GM08714 (cell line): ENCODE data around the gene PHF10.
A peak's percentile ranks its signal among the peaks of the same experiment; 100 is the strongest.

ENCODE experiments used
- H3K4me3 ChIP-seq: fragments of 200-500 bp; sonication (Bioruptor generic); 2 replicates; pipeline ENCODE4 v1.5.1; 2014; ENCODE audit warnings: mild to moderate bottlenecking, low read length, inconsistent platforms
- ZNF274 ChIP-seq: IDR thresholded peaks from 2 replicates; pipeline ENCODE4 v1.6.1; 2012; ENCODE audit warnings: mild to moderate bottlenecking, low read depth, low read length

The PHF10 gene

DNA sequence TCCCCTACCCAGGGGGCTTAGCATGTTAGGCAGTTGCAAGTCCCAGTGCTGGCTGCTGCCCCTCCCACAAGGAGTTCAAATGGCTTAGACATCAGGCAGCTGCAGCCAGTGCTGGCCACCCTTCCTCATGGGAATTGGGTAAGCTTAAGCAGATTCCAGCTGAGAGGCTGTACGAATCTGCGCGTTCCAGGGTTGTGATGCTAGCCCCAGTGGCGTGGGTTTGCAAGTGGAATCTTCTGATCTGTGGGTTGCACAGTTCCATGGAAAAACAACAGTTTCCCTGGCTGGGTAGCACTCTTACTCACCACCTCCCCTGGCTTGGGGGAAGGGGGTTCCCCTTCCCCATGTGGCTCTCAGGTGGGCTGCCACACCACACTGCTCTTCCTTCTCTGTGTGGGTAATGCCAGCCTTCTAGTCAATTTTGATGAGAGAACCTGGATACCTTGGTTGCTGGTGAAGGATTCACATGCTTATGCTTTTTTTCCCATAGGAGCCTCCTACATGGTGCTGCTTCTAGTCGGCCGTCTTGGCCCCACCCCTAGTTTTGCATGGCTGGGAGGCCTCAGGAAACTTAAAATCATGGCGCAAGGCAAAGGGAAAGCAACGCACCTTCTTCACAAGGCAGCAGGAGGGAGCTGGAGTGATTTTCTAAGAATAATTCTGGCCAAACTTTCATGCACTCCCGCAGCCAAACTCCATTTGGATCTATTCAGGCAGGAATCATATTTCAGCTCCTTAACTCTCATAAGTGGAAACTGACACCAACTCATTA is 14.1 kb upstream of the PHF10 start:
- TF ChIP-seq ZNF274: no peak
- H3K4me3 ChIP-seq: no peak overlapping the region

DNA sequence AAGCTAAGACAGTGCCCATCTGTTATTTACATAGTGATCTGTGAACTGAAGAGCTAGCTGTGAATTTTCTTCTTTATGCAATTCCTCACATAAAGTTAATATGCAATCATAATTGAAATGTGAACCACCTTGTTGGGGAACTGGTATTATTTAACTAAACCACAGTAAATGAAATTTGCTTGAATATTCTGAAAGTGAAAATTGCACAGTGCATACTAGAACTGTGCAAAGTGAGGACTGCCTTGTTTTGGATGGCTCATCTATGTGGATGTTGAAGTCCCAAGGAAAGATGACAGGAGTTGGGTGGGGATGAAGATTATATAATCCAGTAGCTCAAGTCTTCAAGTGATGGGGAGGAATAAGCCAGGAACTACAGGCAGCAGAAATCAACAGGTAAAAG is 5.7 kb upstream of the PHF10 start:
- H3K4me3 ChIP-seq: no peak overlapping the region
- no peak for TF ChIP-seq ZNF274

GRCh38 chr6:169726963-169727362 is 2.7 kb upstream of the PHF10 start:
- H3K4me3 ChIP-seq: no peak overlapping the region
- no peak for TF ChIP-seq ZNF274

DNA sequence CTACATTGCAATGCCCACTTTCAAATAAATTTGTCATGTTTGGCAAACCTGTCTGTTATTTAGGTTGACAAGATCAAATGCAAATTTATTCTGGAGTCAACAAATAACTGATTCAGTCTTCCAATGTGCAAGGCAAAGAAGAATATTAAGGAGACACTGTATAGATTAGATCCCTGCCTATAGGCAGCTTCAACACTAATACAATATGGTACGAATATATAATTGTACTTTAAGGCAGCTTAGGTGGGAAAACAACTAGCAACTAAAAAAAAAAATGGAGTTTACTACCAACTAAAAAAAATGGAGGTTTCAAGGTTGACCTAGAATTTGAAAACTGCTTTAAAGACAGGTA is 1.7 kb upstream of the PHF10 start:
- no peak overlapping the region for H3K4me3 ChIP-seq
- no peak for TF ChIP-seq ZNF274

- H3K4me3 ChIP-seq: peak overlapping the region; percentile 71
- TF ChIP-seq ZNF274: no peak
Measured at GRCh38 chr6:169725125-169726048, 1.1 kb upstream of the PHF10 start.

- TF ChIP-seq ZNF274: no peak
- H3K4me3 ChIP-seq: peak overlapping the region; percentile 60
Measured at GRCh38 chr6:169723991-169724493, 258 bp downstream of the PHF10 start.

DNA sequence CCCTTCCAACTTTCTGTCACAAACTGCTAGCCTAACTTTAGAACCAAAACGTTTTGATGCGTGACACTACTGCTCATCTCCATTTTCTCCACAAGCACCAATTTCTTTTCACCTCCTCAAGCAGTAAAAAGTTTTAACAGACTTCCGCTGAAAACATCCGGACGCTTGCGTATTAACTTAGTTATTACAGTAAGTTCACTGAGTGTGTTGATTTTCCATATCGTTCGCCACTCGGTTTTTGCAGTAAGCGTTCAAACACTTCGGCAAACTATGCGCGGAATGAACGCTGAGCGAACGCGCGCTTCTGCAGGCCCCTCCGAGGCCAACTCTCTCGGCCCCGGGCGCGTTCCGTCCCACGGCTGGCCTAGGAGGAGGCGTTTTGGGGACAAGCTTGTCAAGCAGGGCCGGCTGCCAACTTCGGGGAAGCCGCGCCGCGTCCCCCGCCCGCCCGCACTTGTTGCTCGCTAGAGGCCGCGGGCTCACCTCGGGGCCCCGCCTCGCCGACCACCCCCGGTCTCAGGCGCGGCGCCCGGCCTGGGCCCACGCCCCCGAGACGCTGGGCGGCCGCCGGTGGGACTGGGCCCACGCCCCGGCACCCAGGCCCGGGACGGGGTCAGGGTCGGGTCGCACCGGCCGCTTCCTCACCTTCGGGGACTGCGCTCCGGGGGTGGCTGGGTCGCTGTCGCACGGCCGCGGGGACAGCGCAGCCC is 945 bp downstream of the PHF10 start:
- TF ChIP-seq ZNF274: no peak
- peak overlapping the region; percentile 59 for H3K4me3 ChIP-seq

DNA sequence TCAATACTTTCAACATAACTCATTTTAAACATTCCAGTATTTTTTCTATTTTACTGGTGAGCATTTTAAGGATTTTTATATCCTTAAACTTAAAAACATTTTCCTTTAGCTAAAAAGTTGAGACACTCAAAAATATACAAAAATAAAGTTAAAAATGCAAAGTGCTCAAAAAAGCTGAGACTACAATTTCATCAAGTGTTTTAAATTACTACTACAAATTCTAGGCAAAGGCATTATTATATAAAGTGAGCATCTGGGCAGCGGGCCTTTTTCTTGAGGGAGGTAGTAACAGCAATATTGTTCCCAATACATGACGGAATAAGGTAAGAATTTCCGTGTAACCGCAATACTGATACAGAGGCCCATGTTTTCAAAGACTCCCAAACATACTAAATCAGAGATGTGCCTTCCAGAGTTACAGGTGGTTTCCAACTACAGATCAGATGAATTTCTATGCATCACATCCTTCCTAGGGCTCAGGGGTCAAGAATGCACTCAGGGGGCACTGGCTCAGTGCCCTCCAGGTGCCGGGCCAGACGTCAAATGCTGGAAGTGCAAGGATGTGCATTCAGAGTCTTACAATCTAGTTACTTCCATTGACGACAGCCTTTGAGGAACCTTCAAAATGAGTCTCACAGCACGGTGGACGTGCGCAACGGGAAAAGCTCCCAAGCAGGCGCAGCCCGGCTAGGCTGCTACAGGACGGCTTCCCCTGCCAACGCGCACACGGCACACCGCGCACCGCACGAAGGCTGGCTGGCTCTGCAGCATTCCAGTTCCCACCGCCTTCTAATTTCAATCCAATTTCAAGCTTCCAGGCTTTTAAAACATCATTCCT is 1.7 kb downstream of the PHF10 start:
- peak overlapping the region; percentile 59 for H3K4me3 ChIP-seq
- no peak for TF ChIP-seq ZNF274

- no peak for TF ChIP-seq ZNF274
- no peak overlapping the region for H3K4me3 ChIP-seq
Measured at GRCh38 chr6:169720207-169720855, 4.0 kb downstream of the PHF10 start.

DNA sequence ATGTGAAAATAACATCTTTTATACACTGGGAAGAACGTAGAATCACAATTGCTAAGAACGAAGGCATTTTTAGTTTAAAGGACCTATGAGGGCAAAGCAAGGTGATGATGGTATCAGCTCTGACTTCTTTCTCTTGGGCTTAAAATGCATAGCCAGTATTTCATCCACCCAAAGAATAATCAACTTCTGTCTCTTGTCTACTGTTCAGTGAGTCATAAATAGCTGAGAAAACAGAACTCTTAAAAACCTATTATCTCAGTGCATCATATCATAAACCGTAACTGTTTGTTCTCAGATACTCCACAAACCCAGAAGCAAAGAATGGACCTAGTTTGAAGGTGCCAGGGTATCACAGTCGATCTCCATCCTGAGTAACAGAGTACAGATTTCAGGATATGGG is 5.2 kb downstream of the PHF10 start:
- H3K4me3 ChIP-seq: no peak overlapping the region
- no peak for TF ChIP-seq ZNF274

GRCh38 chr6:169714595-169714994 is 9.7 kb downstream of the PHF10 start:
- no peak overlapping the region for H3K4me3 ChIP-seq
- no peak for TF ChIP-seq ZNF274

GRCh38 chr6:169714178-169714577 is 10.1 kb downstream of the PHF10 start:
- H3K4me3 ChIP-seq: no peak overlapping the region
- TF ChIP-seq ZNF274: no peak

- no peak for TF ChIP-seq ZNF274
- no peak overlapping the region for H3K4me3 ChIP-seq
Measured at GRCh38 chr6:169710009-169710408, 14.3 kb downstream of the PHF10 start.
